Glomerular endothelial cell (primary cell): ENCODE measurements around the gene SYCP2. TPM values are rescaled to one million over a fixed set of nuclear protein-coding genes. Genes with fewer than 3 reads are reported as not detected.

ENCODE experiments used
- DNase-seq: peaks from one replicate; pipeline ENCODE4 v3.0.0-alpha.2; 2011; ENCODE audit warnings: low read depth, low spot score; ENCODE audit errors: extremely low read depth
- total RNA-seq: library from RNA; depleted of rRNA; stranded (reverse); fragments of >200 nt; gene quantifications from 2 replicates; pipeline ENCODE4 v1.2.3, GENCODE V29; 2015

The SYCP2 gene
- total RNA-seq, 1 donor from 2014 or later: 0.23 TPM

DNA sequence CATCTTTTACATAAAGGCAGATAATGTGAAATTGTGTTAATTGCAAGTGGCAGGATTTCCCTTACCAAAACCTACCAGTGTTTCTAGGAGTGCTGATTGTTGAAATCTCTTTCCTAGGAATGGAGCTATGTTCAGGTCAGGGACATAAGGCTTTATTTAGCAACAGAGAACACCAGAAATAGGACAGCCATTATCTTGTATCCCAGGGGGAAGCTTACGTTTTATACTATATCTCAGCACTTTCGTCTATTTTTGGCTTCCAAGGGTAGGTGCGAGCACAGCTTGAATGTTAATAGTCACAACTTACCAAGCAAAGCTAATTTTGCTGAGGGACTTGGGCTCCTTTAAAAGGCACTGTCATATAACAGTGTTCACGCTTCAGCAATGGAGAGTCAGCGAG lies 94.0 kb downstream of the SYCP2 start:
- no peak for DNase-seq

DNA sequence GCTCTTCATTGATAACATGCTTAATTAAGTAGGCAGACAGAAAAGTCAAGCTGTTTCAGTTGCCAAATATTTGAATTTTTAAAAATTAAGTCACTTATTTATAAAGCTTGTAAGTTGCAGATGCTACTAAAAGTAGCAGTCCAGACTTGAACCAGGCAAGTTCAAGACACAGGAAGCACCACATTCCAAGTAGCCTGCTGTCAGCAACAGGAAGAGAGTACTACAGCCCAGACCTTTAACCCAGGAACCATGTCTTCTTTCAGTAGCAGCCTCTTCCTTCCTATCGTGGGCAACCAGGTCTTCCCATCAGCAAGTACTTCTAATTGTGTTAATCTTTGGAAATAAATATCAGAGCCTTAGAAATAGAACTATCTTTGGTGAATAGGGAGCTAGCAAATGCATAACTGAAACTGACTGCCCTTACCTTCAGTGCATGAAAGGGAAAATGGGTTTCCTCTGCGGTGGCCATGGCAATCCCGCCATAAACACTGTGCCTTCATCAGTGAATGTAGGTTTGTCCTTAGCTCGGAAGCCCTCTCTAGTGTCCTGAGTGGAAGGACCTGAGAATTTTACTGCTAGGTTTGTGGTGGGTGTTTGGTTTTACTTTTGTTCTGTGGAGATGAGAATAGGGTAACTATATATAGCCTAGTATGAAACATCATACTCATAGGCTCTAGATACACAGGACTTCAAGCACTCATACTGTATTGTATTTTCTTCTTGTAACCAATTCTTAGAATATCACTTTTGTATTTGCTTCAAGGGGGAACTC lies 95.6 kb downstream of the SYCP2 start:
- no peak for DNase-seq

DNA sequence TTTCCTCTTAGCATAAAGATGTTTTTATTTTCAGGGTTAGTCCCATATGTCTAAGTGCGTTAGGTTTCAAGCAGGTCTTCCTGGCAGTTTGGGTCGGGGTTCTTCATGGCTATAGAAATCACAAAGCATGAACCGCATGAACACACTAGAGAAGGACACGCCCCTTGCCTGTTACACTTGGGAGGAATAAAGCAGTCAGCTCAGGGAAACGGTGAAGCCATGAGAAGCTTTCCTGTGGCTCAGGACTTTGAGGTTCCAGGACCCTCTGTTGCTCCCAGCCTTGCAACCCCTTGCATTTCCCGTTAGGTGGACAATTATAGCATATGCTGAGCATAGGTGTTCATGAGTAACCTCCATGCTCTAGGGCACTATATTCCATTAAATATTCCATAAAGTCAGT lies 96.7 kb downstream of the SYCP2 start:
- DNase-seq: no peak

DNA sequence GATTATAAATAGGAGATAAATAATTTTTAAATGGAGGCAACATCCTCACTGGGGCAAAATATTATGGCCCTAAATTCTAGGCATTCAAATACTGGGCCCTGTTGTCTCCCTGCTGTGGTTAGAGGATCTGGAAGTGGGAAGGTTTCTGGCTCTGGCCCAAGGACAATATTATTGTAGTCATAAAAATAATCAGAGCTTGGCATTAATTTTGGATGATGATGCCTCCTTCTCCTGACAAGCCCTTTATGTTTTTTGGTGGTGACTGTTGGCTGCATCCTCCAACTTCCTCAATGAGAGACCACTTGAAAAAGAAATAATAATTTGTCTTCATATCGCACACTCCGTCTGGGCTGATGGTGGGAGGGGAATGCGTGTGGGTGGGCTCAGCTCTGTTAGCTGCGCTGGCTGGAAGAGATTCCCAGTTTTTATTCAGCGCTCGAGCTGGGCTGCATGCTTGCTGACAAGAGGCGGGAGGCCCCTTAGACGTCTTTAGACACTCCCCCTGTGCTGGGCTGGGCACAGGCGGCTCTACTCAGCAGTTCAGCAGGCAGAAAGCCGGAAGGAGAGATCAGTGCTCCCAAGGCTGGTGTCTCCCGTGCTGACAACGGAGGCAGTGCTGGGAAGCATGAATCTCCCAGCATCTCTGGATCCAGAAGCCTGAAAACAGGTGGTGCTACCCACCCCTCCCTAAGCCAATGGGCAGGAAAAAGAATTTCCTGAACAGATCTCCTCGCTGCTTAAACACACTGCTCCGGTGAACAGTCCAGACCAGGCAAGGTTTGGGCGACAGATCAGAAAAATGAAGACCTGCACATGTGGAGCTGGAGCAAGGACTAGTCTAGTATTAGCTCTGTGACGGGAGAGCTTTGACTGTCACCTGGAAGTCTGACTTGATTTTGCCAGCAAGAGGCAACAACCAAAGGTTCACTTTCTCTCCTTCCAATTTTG lies 97.7 kb downstream of the SYCP2 start:
- DNase-seq: no peak

DNA sequence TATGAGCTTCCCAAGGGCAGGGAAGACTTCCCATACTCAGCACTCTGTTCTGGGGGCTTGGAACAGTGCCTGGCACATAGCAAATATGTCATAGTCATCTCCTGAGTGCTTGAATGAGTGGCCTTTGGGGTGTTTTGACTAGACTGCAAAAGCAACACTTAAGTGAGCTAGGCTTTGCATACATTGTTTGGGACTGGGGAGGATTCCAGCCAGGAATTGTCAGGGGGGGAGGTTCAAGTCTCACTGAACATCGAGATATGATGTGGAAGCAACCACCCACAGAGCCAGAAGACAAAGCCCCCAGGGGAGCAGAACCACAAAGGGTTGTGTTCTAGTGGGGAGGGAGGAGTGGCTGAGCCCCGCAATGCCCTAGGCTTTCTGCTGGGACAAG lies 98.4 kb downstream of the SYCP2 start:
- DNase-seq: no peak

DNA sequence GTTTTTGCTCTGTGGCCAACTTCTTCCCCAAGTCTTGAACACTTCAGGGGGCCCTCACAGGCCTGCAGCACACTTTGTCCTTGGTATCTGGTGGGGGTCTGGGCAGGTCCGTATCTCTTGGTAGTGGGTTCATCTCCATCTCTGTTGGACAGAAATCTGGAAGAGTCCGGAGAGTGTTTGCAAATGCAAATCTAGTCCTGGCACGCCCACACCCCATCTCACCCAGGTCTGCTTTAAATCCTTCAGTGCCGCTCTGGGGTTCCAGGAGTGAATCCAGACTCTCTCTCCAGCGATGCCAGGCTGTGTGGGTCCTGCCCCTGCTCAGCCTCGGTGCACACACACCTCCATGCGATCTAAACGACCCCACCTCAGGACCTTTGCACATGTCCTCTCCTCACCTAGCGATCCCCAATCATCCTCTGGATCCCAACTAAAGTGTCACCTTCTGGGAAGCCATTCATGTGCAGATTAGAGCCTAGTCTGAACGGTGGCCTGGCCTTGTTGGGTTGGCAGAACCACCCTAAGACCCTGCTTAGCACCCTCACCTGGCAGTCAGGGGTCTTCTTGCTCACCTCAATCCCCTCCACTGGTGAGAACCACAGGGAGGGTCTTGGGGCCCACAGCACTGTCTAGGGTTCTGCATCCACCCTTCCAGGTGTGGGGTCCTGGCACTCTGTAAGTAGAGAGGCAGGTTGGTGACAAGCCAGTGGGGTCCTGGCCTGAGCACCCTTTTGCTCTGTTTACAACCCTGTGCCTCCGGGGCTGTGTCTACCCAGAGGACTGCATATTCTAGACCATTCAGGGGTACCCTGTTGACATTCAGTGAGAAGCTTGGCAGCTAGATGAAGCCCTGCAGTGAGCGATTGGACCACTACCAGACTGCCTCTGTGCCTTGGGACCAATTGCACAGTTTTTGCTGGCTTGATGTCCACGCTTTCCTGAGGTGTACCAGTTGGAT lies 100.8 kb downstream of the SYCP2 start:
- no peak for DNase-seq

DNA sequence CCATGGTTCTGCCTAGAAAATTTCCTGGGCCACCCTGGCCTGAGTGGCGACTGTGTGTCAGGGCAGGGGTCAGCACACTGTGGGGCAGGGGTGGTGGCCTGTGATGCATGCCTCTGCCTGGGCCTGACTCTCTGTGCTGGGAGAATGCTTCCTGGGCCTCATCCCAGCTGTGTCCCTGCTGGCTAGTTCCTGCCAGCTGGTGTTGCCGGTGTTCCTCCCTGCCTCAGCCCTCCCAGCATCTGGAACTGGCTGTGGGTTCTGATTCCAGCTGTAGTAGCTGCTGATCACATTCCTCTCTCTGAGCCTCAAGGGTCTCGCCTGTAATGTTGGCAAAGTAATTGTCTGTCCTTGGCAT lies 101.5 kb downstream of the SYCP2 start:
- no peak for DNase-seq

DNA sequence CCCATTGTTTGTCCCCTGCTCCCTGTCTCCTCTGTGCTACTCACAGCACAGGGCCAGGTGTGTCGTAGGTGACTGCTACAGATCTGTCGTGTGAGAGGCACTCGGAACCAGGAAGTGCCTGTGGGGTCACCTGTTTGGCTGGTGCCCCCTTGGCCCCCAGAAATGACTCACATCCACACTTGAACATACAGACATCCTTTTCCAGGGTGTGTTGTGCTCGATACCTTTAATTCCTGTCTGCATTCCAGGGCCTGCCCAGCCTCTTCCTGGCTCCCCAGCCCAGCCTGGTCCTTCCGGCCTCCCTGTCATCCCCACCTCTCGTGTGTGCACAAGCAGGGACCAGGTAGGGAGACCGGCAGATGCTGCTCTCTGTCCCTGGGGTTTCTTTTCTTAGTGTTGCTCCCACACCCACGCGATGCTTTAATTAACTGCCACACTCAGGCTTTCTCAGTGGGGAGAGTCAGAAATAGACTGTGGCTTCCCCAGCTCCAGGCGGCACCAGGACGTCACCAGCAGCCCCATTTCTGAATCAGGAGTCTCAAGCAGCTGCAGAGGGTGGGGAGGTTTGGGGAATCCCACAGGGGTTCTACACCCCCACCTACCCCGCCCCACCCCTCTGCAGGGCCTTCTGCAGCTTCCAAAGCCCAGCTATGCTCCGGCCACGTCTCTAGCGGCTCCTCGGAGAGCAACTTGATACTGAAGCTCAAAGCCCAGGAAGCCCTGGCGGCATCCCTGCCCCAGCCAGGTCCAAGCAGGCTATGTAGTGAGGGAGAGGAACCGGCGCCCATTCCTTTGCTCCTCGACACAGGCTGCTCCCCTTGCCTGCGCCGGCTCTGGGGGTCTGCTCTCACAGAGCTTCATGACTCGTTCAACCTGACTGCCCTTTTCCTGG lies 102.2 kb downstream of the SYCP2 start:
- DNase-seq: no peak

DNA sequence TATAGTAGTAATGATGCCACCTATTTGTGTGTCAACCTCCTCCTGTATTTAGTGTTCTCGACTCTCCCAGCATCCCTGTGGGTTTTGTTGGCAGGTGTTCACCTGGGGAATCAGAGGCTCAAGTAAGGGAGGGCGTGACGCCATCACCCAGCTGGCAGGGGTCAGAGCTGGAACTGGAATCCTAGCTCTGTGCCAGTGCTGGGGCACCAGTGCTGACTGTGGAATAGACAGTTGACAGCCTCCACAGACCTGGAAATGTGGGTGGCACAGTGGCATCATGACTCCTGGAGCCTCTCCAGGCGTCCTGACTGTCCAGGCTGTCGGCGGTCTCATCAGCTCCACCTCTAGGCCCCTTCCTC lies 102.8 kb downstream of the SYCP2 start:
- DNase-seq: no peak

DNA sequence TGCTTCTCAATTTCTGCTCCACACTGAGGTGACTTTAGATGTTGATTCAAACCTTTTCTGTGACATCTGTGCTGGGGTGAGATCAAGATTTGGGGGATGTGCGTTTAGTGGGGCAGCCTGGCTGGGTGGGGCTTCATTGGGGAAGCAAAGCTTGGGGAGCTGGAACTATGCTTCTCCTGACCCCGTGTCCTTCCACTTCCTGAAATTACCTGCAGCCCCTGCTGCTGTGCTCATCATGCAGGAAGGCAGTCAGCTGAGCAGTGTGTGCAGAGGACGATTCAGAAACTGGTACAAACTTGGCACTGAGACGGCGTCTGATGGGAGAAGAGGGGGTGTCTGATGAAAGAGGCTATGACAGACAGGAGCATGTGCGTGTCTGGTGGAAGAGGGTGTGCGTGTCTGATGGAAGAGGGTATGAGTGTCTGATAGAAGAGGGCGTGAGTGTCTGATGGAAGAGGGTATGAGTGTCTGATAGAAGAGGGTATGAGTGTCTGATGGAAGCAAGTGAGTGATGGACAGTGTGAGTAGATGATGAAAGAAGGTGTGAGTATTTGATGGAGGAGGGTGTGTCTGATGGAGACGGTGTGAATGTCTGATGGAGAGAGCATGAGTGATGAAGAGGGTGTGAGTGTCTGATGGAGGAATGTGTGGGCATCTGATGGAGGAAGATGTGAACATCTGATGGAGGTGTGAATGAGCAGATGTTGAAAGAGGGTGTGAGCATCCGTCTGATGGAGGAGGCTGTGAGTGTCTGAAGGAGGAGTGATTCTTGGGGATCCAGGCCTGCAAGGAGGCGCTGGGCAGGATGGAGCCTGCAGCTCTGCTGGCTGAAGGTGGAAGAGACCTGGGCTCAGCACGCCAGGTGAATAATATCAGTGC lies 103.4 kb downstream of the SYCP2 start:
- no peak for DNase-seq

DNA sequence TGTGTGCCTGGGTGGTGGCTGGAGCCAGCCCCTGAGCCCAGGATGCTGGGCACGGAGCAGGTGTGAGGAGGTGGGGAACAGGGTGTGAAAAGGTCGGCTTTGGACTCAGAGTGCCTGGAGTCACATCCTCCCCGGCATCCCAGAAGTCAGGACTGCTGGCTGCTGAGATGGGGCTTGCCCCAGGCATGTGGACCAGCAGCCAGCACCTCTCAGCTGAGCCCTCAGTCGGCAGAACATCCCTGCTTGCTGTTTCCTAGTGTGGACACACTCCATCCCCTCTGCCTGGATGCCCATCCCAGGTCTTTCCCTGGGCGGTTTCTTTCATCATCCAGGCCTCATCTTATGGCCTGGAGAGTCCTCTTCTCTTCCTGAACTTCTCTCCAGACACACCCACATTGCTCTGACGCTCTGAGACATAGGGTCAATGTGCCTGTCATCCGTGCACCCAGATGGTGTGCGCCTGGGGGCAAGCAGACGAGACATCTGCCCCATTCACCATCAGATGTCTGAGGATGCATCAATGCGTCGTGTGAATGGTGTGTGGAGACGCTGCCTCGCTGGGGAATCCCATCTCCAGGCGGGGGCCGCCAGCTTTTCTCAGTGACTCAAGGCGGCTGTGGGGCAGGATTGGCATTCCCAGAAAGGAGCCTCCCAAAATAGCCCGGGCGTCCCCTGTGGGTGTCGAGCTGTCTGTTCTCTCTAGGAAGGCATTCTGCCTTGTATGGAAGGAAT lies 104.2 kb downstream of the SYCP2 start:
- DNase-seq: no peak

DNA sequence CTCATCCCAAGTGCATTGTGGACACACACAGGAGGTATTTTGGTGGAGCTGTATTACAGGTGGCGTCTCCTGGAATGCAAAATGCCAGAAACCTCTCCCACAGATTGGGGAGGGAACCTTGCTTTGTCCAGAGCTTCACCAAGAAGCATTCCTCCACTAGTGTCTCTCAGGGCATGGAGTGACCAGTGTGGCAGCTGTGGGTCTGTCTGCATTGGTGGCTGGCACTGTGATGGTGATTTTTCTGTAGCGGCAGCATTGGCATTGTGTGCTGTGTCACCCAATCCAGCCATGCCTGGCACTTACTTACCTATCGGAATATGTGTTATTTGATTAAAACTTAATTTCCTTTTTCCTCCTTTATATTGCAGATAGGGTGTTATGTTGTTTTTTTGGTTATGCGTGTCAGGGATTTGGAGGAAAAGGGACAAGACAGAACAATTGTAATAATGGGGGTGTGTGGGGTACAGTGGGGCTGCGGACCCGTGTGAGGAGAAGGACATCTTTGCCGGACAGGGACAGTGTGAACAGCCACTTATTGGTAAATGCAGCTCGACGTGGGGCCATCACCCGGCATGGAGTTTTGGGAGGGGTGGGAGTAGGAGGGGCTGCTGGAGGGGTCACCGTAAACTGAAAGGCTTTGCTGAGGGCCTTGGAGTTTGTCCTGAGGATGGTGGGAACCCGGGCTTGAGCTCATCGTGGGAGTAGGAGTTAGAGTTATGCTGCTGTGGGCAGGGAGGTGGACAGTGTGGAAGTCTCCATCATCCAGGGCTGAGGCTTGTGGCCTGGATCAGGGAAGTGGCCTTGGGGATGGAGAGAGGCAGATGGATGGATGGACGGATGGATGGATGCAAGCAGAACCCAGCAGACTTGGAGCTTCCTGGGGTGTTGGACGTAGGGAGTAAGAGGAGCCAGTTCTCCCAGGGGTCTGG lies 105.0 kb downstream of the SYCP2 start:
- DNase-seq: no peak

DNA sequence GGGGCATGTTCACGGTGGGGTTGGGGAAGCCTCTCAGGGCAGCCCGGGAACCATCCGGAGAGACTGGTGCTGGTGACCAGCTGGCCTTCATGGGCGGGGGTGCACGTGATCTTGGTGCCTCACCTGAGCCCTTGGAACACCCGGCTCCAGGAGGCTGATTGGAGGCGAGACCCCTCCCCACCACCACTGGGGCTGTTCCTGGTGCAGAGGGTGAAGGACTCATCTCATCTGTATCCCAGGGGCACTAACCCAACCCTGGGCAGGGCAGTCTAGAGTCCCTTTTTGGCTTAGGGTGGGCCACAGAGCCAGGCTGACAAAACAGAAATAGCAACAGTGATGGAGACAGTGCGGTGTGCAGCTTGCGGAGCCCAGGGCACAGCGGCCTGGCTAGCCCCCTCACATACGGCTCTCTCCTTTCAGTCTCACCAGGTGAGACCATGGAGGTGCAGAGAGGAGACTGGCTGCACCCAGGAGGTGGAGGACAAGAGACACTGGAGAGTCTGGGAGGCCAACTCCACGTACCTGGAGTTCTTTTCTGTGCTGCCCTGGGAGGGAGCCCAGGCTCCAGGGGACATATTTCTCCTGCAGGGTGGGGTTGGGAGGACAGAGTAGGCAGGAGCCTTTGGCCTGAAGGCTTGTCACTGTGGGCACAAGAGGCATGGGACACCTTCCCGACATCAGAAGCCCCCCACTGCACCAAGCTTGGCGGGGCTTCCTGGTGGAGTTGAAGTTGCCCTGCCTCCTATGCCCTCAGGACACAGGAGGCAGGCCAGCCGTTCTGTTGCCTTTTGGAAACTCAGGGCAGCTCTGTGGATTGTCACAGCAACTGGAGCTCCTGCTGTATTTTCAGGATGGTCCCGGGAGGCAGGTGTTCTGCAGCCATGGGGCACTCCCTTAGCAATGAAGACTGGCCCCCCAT lies 106.0 kb downstream of the SYCP2 start:
- DNase-seq: no peak

DNA sequence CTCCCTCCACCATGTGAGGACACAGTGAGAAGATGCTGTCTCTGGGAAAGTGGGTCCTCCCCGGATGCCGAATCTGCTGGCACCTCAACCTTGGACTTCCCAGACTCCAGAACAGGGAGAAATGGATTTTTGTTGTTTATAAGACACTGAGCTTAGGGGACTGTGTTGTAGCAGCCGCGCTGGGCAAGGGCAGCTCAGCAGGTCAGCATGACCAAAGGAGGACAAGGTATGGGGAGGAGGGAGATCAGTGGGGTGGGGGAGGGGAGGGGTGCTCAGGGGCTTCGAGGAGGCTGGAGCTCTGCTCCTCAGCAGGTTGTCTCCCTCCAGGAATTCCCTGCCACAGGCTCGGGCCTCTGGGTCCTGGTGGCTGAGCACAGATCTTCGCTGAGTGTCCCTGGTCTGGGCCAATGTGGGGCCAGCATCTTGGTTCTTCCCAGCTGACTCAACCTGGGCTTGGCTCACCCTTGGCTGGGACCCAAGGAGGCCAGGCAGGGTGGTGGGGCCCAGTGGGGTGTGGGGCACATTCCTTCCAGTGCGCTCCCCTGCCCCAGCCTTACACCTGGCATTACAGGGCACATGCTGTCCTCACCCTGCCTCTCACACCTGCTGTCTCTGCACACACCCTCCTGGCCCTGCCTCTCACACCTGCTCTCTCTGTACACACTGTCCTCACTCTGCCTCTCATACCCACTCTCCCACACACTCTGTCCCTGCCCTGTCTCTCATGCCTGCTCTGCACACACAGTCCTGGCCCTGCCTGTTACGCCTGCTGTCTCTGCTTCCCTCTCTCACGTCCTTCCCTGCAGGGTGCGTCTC lies 107.3 kb downstream of the SYCP2 start:
- DNase-seq: no peak

DNA sequence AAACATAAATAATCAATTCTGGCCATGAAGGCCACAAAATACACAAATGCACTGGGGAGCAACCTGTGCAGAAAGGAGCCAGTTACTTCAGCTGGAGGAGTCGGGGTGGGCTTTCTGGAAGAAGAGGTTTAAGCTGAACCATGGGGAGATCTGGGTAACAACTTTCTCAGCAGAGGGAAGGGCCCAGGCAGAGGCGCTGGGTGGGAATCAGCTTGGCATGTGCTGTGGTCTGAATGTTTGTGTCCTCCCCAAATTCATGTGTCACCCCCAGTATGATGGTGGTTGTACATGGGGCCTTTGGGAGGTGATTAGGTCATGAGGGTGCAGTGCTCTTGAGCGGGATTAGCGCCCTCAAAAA lies 107.9 kb downstream of the SYCP2 start:
- no peak for DNase-seq
